ENCODE measurements around the gene SDHC. TPM values are rescaled to one million over a fixed set of nuclear protein-coding genes. Genes with fewer than 3 reads are reported as not detected.
"Not testable (repeated sequence)": the region's sequence is repeated elsewhere in the genome, so short reads cannot be mapped to it uniquely, and the experiment has no call there.

The SDHC gene
- total and polyA plus RNA-seq, 8 donors, result 164 to 204 (median 185) TPM

DNA sequence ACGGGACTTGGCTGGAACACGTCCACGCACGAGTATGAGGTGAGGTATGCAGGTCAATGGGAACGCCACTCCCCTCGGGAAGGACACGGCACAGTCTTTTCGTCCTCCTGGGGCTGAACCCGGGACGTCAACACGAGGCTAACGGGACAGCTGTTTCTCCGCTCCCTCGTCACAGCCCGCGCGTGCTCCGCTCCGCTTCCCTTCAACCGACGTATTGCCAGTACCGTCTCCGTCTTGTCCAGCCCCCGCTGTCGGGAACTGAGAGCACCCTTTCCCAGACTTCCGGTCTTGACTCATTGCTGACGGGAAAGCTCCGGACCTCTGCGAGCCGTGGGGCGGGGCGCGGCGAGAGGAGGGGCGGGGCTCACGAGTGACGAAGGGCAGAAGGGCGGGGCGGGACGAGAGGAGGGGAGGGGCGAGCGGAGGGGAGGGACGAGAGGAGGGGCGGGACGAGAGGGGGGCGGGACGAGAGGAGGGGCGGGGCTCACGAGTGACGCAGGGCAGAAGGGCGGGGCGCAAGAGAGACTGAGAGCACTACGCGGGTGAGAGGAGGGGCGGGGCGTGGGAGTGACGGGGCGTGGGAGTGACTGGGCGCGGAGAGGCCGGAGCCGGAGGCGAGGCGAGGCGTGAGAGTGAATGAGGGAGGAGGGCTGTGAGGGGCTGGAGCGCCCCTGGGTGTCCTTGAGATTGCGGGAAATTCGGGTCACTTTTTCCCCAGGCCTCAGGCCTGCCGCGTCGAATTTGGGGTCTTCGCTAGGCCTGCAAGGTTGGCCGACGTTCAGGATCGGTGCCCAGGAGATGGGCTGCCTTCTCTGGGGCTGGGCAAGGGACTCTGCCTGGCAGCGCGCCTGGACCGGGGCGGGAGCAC, 75.7 kb downstream of the SDHC start:
- TF ChIP-seq, protein P1, sequence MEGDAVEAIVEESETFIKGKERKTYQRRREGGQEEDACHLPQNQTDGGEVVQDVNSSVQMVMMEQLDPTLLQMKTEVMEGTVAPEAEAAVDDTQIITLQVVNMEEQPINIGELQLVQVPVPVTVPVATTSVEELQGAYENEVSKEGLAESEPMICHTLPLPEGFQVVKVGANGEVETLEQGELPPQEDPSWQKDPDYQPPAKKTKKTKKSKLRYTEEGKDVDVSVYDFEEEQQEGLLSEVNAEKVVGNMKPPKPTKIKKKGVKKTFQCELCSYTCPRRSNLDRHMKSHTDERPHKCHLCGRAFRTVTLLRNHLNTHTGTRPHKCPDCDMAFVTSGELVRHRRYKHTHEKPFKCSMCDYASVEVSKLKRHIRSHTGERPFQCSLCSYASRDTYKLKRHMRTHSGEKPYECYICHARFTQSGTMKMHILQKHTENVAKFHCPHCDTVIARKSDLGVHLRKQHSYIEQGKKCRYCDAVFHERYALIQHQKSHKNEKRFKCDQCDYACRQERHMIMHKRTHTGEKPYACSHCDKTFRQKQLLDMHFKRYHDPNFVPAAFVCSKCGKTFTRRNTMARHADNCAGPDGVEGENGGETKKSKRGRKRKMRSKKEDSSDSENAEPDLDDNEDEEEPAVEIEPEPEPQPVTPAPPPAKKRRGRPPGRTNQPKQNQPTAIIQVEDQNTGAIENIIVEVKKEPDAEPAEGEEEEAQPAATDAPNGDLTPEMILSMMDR (IDR thresholded peaks at IDR 0.05), result no peak

DNA sequence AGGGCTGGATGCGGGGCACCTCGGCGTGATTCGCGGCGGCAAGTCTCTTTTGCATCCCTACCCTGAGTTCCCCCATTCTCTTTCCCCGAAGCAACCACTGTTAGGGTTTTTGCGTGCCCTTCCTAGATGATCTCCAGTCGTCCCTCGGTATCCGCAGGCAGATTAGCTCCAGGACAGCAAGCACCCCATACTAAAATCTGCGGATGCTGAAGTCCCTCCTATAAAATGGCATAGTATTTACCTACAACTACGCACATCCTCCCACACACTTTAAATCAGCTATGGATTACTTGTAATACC, 76.3 kb downstream of the SDHC start:
- Histone ChIP-seq H3K36me3 (no peaks in the 10 kb centered on the region), H3K4me1 (peaks cover 3 to 20% of the 10 kb centered on the region in 2 donors), H3K27ac (peak overlapping the region; percentile 76 to 79), H3K9me3 (no peaks in the 10 kb centered on the region), H3K4me3 (peak overlapping the region; percentile 59 to 64), H3K27me3 (no peaks in the 10 kb centered on the region)
- ATAC-seq (no peak), DNase-seq (no peak)
- intact Hi-C loops (cut with DNase I), result no loop called here
- TF ChIP-seq, protein P1 (IDR thresholded peaks at IDR 0.05), result no peak

More for the DNA sequence above, 75.7 kb downstream of the SDHC start:
- peak overlapping the region; percentile 97 to 98 for H3K27ac ChIP-seq
- no peaks in the 10 kb centered on the region for H3K9me3 ChIP-seq
- ATAC-seq (peak; percentile 93), DNase-seq (peak; percentile 93 to 100 (median 98))
- intact Hi-C loops (cut with DNase I), result loop anchor here in 1 of 2 donors (10.0 kb wide), 1 partner anchor 165 kb away; the partner anchor contains the start of genes APOA2 and TOMM40L
- no peaks in the 10 kb centered on the region for H3K36me3 ChIP-seq
- H3K27me3 ChIP-seq, result no peaks in the 10 kb centered on the region
- peak overlapping the region; percentile 59 to 64 for H3K4me3 ChIP-seq
- H3K4me1 ChIP-seq, result peaks cover 3 to 20% of the 10 kb centered on the region in 2 donors

DNA sequence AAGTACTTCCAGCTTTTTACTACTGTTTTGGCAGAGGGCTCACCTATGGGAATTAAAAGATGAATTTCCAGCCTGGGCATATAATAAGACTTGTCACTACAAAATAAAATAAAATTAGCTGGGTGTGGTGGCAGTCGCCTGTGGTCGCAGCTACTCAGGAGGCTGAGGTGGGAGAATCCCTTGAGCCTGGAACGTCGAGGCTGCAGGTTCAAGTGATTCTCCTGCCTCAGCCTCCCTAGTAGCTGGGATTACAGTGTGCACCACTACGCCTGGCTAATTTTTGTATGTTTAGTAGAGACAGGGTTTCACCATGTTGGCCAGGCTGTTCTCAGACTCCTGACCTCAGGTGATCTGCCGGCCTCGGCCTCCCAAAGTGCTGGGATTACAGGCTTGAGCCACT, 77.0 kb downstream of the SDHC start:
- not testable (repeated sequence) for ATAC-seq

DNA sequence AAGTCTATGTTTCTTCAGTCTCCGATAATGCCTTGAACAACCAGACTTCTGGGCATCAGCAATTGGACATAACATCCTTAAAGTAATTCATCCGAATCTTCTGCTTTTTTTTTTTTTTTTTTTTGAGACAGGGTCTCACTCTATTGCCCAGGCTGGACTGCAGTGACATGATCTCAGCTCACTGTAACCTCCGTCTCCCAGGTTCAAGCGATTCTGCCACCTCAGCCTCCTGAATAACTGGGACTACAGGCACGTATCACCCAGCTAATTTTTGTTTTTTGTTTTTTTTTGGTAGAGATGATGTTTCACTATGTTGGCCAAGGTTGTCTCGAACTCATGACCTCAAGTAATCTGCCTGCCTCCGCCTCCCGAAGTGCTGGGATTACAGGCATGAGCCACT, 77.4 kb downstream of the SDHC start:
- DNase-seq, result no peak
- H3K27ac ChIP-seq, result no peak overlapping the region
- peaks cover 3 to 20% of the 10 kb centered on the region in 2 donors for H3K4me1 ChIP-seq
- no peaks in the 10 kb centered on the region for H3K36me3 ChIP-seq
- intact Hi-C loops (cut with DNase I), result no loop called here
- no peaks in the 10 kb centered on the region for H3K9me3 ChIP-seq
- no peak overlapping the region for H3K4me3 ChIP-seq
- H3K27me3 ChIP-seq, result no peaks in the 10 kb centered on the region
- TF ChIP-seq, protein P1 (IDR thresholded peaks at IDR 0.05), result no peak
- no peak for ATAC-seq

More for the DNA sequence above, 77.0 kb downstream of the SDHC start:
- H3K4me3 ChIP-seq; H3K36me3 ChIP-seq; H3K9me3 ChIP-seq; H3K27me3 ChIP-seq; H3K27ac ChIP-seq; DNase-seq; intact Hi-C loops (cut with DNase I): not testable (repeated sequence)
- peaks cover 3 to 20% of the 10 kb centered on the region in 2 donors for H3K4me1 ChIP-seq

DNA sequence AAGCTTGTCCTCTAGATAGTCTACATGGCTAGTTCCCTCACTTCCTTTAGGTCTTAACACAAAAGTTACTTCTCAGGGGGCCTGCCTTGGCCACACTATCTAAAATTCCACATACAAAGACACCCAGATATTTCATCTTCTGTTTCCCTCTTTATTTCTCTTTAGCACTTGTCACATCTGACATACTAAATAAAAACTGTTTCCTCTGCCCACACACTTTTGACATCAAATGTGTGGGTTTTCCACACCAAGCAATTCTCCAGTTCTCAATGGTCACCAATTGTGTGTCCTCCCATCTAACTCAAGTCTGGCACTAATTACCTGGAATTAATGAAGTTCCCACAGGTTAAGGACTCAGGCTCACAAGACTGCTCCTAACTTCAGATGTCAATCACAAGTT, 79.0 kb downstream of the SDHC start:
- Histone ChIP-seq H3K4me3 (no peak overlapping the region), H3K27ac (no peak overlapping the region), H3K4me1 (peaks cover 3 to 20% of the 10 kb centered on the region in 2 donors), H3K27me3 (no peaks in the 10 kb centered on the region), H3K9me3 (no peaks in the 10 kb centered on the region), H3K36me3 (no peaks in the 10 kb centered on the region)
- DNase-seq, result no peak
- TF ChIP-seq, protein P1 (IDR thresholded peaks at IDR 0.05), result no peak
- no peak for ATAC-seq
- intact Hi-C loops (cut with DNase I), result no loop called here

DNA sequence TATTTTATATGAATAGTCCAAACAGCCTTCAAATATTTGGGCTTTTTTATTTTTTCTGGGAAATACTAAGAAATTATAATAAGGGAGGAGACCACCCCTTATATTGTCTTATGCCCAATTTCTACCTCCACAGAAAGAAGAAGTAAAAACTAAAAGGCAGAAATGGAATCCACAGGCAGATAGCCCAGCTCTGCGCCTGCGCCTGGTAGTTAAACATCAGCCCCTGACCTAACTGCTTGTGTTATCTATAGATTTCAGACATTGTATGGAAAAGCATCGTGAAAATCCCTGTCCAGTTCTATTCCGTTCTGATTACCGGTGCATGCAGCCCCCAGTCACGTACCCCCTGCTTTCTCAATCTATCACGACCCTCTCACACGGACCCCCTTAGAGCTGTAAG, 82.9 kb downstream of the SDHC start:
- H3K27me3 ChIP-seq; H3K9me3 ChIP-seq; ATAC-seq; H3K27ac ChIP-seq; DNase-seq; H3K36me3 ChIP-seq; H3K4me3 ChIP-seq; intact Hi-C loops (cut with DNase I): not testable (repeated sequence)
- peaks cover 0 to 22% of the 10 kb centered on the region in 2 donors for H3K4me1 ChIP-seq
